K562 (cell line): Measurements from ENCODE around the gene GPHA2. TPM values are rescaled to one million over a fixed set of nuclear protein-coding genes. Genes with fewer than 3 reads are reported as not detected.

Source experiments
- ADNP ChIP-seq: fragments of 200-800 bp; sonication (Bioruptor generic); IDR thresholded peaks from 2 replicates; pipeline ENCODE4 v1.6.1; 2016; ENCODE audit warnings: missing genetic modification characterization, missing compliant biosample characterization
- ATF7 ChIP-seq: fragments of 450-650 bp; IDR thresholded peaks from 2 replicates; pipeline ENCODE4 v1.7.1; 2014; ENCODE audit warnings: mild to moderate bottlenecking, moderate library complexity
- CBFA2T2 ChIP-seq: fragments of 450-650 bp; conservative IDR thresholded peaks from 2 replicates; pipeline ENCODE4 v1.6.1; 2017; ENCODE audit warnings: mild to moderate bottlenecking
- CREB1 ChIP-seq, 2 experiments: sonication (generic) in 1 of 2; formaldehyde crosslinking in 1 of 2; IDR thresholded peaks; 2 replicates each; pipeline versions ENCODE4 v1.6.1 to v1.8.0; 2012 to 2022; ENCODE audit warnings: inconsistent platforms in 1 of 2, mild to moderate bottlenecking in 1 of 2, missing genetic modification reagents in 1 of 2, moderate library complexity in 1 of 2
- EGR1 ChIP-seq: fragments of 450-650 bp; conservative IDR thresholded peaks from 2 replicates; pipeline ENCODE4 v1.6.1; 2017; ENCODE audit warnings: mild to moderate bottlenecking
- HDAC8 ChIP-seq: fragments of 450-650 bp; IDR thresholded peaks from 2 replicates; pipeline ENCODE4 v1.6.1; 2016; ENCODE audit warnings: mild to moderate bottlenecking, missing genetic modification characterization, moderate library complexity, missing compliant biosample characterization
- KDM2B ChIP-seq: fragments of 250-450 bp; sonication (Bioruptor Pico); IDR thresholded peaks from 2 replicates; pipeline ENCODE4 v1.8.0; 2021; ENCODE audit warnings: mild to moderate bottlenecking, moderate library complexity
- KLF1 ChIP-seq: fragments of 450-650 bp; IDR thresholded peaks from 2 replicates; pipeline ENCODE4 v1.6.1; 2016; ENCODE audit warnings: missing genetic modification characterization, missing compliant biosample characterization
- RB1 ChIP-seq: fragments of 450-650 bp; IDR thresholded peaks from 2 replicates; pipeline ENCODE4 v1.6.1; 2017; ENCODE audit warnings: low read depth, mild to moderate bottlenecking
- RNF2 ChIP-seq: sonication (generic); IDR thresholded peaks from 2 replicates; pipeline ENCODE4 v1.6.1; 2016
- SRSF9 ChIP-seq: fragments of 200-400 bp; formaldehyde crosslinking; IDR thresholded peaks from 2 replicates; pipeline ENCODE4 v1.6.1; 2017; ENCODE audit warnings: low read depth, low read length, borderline replicate concordance
- SUPT5H ChIP-seq: fragments of 450-650 bp; IDR thresholded peaks from 2 replicates; pipeline ENCODE4 v1.6.1; 2016
- TAF15 ChIP-seq: fragments of 200-400 bp; formaldehyde crosslinking; IDR thresholded peaks from 2 replicates; pipeline ENCODE4 v1.6.1; 2017; ENCODE audit warnings: mild to moderate bottlenecking, low read depth, low read length, moderate library complexity
- U2AF2 ChIP-seq: fragments of 200-400 bp; formaldehyde crosslinking; optimal IDR thresholded peaks from 2 replicates; pipeline ENCODE3; 2017; ENCODE audit warnings: low read depth, mild to moderate bottlenecking, low read length
- ZKSCAN3 ChIP-seq: fragments of 250-450 bp; sonication (Bioruptor Pico); IDR thresholded peaks from 2 replicates; pipeline ENCODE4 v1.4.0; 2020
- ZNF282 ChIP-seq: sonication (generic); formaldehyde crosslinking; IDR thresholded peaks from 2 replicates; pipeline ENCODE4 v1.8.1; 2023; ENCODE audit warnings: missing genetic modification reagents
- ZNF507 ChIP-seq: conservative IDR thresholded peaks from 2 replicates; pipeline ENCODE4 v1.6.1; 2017; ENCODE audit warnings: missing genetic modification characterization, missing compliant biosample characterization
- ZNF668 ChIP-seq: fragments of 250-450 bp; sonication (Bioruptor Pico); IDR thresholded peaks from 2 replicates; pipeline ENCODE4 v1.8.0; 2022; ENCODE audit warnings: mild to moderate bottlenecking, inconsistent platforms
- ZNF695 ChIP-seq: fragments of 450-650 bp; formaldehyde crosslinking; IDR thresholded peaks from 2 replicates; pipeline ENCODE4 v1.4.0; 2020; ENCODE audit warnings: mild to moderate bottlenecking, moderate library complexity
- polyA plus RNA-seq, 8 experiments: library from polyadenylated mRNA; depleted of rRNA in 4 of 8; stranded (reverse) in 5 of 8; unstranded in 3 of 8; fragments of >200 nt; fragmentation: Nextera tagmentation in 2 of 8; fragmentation: Illumina TruSeq in 1 of 8; extraction: Ambion mirVana in 2 of 8; extraction: Trizol in 1 of 8; gene quantifications; 2 replicates each; pipeline versions ENCODE4 v1.2.1 to v1.2.3, GENCODE V29; 2011 to 2014; ENCODE audit warnings: inconsistent platforms in 1 of 8, missing spikeins in 1 of 8
- total RNA-seq, 7 experiments: library from RNA; depleted of rRNA in 6 of 7; stranded (reverse); fragments of >200 nt in 6 of 7; fragmentation: Illumina TruSeq in 2 of 7; extraction: Trizol in 2 of 7; gene quantifications; 2 replicates each; pipeline versions ENCODE4 v1.2.1 to v1.2.3, GENCODE V29; 2011 to 2021; ENCODE audit warnings: low replicate concordance in 1 of 7
- TF ChIP-seq, protein P1 (sequence below): fragments of 200-800 bp; sonication (Bioruptor generic); IDR thresholded peaks from 2 replicates; pipeline ENCODE4 v1.6.1; 2017; ENCODE audit warnings: missing genetic modification characterization, missing compliant biosample characterization
- TF ChIP-seq, protein P2 (sequence below), 2 experiments: fragments of 150-350 bp in 1 of 2; IDR thresholded peaks; 2 replicates each; pipeline ENCODE4 v1.6.1; 2012 to 2016; ENCODE audit warnings: low read depth in 2 of 2, low read length in 2 of 2, mild to moderate bottlenecking in 1 of 2, moderate library complexity in 1 of 2
- TF ChIP-seq, protein P3 (sequence below): fragments of 150-350 bp; conservative IDR thresholded peaks from 2 replicates; pipeline ENCODE4 v1.6.1; 2014; ENCODE audit warnings: low read length

GPHA2 gene
- total and polyA plus RNA-seq, 9 of the 15 experiments (the other 6 are each of a cell fraction or from before 2014, with no cell fraction given) = 0.17 to 0.22 TPM; not detected in 7

DNA sequence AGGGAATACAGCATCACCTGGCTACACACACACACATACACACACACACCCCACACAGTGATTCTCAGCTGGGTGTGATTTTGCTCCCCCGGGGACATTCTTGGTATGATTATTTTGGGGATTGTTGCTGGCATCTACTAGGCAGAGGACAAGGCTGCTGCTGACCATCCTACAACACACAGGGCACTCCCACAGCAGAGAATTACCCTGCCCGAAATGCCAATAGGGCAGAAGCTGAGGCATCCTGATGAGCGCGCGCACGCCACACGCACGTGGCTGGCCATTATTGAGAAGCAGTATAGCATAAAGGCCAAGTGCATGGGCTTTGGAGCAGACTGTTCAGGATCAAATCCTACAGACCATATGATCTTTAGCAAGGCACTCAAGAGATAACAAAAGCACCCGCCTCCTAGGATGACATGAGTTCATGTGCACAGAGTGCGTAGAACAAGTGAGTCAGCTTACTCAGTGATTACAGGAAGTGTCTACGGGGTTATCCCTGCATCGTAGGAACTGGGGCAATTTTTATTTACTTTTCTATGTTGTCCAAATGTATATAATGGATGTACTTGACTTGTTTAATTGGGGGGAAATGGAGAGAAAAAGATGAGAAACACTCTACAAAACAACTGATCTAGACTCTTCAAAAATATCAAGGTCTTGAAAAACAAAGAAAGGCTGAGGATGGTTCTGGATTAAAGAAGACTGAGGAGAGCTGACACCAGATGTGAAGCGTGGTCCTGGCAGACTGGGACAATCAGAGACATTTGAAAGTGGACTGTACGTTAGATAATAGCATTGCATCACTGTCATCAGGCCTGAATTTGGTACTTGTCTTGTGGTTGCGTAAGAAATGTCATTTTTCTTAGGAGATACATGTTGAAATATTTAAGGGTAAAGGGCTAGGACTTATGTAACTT, 50.1 kb downstream of the GPHA2 start (continued):
- TF ChIP-seq KDM2B (CRISPR knock-in tag) (peak; percentile 34; the same call in 1 of the 2 replicates), SRSF9 (no peak), ZNF507 (tag) (no peak), ATF7 (peak; percentile 89), EGR1 (peak; percentile 10; the same call in 1 of the 2 replicates), KLF1 (tag) (no peak), CREB1 (IDR thresholded peaks at IDR 0.05) (peak; percentile 71), CREB1 (CRISPR knock-in tag; IDR thresholded peaks at IDR 0.05) (peak; percentile 71), HDAC8 (no peak), U2AF2 (no peak), SUPT5H (no peak), RB1 (no peak), ZNF282 (CRISPR knock-in tag) (no peak), ZKSCAN3 (CRISPR knock-in tag) (no peak), ZNF695 (CRISPR knock-in tag) (no peak), TAF15 (no peak), ADNP (tag) (no peak), RNF2 (peak; percentile 64; the same call in 1 of the 2 replicates), ZNF668 (CRISPR knock-in tag) (no peak), CBFA2T2 (peak; percentile 80)
- TF ChIP-seq, protein P1, sequence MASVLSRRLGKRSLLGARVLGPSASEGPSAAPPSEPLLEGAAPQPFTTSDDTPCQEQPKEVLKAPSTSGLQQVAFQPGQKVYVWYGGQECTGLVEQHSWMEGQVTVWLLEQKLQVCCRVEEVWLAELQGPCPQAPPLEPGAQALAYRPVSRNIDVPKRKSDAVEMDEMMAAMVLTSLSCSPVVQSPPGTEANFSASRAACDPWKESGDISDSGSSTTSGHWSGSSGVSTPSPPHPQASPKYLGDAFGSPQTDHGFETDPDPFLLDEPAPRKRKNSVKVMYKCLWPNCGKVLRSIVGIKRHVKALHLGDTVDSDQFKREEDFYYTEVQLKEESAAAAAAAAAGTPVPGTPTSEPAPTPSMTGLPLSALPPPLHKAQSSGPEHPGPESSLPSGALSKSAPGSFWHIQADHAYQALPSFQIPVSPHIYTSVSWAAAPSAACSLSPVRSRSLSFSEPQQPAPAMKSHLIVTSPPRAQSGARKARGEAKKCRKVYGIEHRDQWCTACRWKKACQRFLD (CRISPR knock-in tag) = peak; percentile 79; the same call in 1 of the 2 replicates
- TF ChIP-seq, protein P2, sequence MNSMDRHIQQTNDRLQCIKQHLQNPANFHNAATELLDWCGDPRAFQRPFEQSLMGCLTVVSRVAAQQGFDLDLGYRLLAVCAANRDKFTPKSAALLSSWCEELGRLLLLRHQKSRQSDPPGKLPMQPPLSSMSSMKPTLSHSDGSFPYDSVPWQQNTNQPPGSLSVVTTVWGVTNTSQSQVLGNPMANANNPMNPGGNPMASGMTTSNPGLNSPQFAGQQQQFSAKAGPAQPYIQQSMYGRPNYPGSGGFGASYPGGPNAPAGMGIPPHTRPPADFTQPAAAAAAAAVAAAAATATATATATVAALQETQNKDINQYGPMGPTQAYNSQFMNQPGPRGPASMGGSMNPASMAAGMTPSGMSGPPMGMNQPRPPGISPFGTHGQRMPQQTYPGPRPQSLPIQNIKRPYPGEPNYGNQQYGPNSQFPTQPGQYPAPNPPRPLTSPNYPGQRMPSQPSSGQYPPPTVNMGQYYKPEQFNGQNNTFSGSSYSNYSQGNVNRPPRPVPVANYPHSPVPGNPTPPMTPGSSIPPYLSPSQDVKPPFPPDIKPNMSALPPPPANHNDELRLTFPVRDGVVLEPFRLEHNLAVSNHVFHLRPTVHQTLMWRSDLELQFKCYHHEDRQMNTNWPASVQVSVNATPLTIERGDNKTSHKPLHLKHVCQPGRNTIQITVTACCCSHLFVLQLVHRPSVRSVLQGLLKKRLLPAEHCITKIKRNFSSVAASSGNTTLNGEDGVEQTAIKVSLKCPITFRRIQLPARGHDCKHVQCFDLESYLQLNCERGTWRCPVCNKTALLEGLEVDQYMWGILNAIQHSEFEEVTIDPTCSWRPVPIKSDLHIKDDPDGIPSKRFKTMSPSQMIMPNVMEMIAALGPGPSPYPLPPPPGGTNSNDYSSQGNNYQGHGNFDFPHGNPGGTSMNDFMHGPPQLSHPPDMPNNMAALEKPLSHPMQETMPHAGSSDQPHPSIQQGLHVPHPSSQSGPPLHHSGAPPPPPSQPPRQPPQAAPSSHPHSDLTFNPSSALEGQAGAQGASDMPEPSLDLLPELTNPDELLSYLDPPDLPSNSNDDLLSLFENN (IDR thresholded peaks at IDR 0.05; ENCODE audit: low read depth in 2 of 2, low read length in 2 of 2) = 0 out of 4 replicates have a peak, but pooled peaks of 1 of the 2 experiments have one; percentile 38
- TF ChIP-seq, protein P3, sequence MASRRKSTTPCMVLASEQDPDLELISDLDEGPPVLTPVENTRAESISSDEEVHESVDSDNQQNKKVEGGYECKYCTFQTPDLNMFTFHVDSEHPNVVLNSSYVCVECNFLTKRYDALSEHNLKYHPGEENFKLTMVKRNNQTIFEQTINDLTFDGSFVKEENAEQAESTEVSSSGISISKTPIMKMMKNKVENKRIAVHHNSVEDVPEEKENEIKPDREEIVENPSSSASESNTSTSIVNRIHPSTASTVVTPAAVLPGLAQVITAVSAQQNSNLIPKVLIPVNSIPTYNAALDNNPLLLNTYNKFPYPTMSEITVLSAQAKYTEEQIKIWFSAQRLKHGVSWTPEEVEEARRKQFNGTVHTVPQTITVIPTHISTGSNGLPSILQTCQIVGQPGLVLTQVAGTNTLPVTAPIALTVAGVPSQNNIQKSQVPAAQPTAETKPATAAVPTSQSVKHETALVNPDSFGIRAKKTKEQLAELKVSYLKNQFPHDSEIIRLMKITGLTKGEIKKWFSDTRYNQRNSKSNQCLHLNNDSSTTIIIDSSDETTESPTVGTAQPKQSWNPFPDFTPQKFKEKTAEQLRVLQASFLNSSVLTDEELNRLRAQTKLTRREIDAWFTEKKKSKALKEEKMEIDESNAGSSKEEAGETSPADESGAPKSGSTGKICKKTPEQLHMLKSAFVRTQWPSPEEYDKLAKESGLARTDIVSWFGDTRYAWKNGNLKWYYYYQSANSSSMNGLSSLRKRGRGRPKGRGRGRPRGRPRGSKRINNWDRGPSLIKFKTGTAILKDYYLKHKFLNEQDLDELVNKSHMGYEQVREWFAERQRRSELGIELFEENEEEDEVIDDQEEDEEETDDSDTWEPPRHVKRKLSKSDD = no peak
